HuH-7 (cell line): ENCODE measurements around the gene OMP.

Experiments
- DNase-seq: peaks from one replicate; pipeline ENCODE4 v3.0.0; 2011; ENCODE audit warnings: low spot score

The OMP gene

GRCh38 chr11:77069336-77069968 lies 33.2 kb upstream of the OMP start:
- DNase-seq = no peak

GRCh38 chr11:77069969-77070582 lies 32.6 kb upstream of the OMP start:
- no peak for DNase-seq

GRCh38 chr11:77071077-77071476 lies 31.6 kb upstream of the OMP start:
- no peak for DNase-seq

- no peak for DNase-seq
Observed at GRCh38 chr11:77071671-77072605, 30.7 kb upstream of the OMP start.

- DNase-seq = no peak
Observed at GRCh38 chr11:77072851-77073327, 29.8 kb upstream of the OMP start.

- DNase-seq = peak; percentile 44
Observed at GRCh38 chr11:77073328-77074001, 29.2 kb upstream of the OMP start.

GRCh38 chr11:77074205-77074604 lies 28.4 kb upstream of the OMP start:
- DNase-seq = no peak

GRCh38 chr11:77074626-77075221 lies 27.9 kb upstream of the OMP start:
- no peak for DNase-seq

- DNase-seq = no peak
Observed at GRCh38 chr11:77075425-77075905, 27.2 kb upstream of the OMP start.

- no peak for DNase-seq
Observed at GRCh38 chr11:77079666-77080065, 23.0 kb upstream of the OMP start.

GRCh38 chr11:77080643-77081210 lies 21.9 kb upstream of the OMP start:
- no peak for DNase-seq

- no peak for DNase-seq
Observed at GRCh38 chr11:77081381-77081851, 21.2 kb upstream of the OMP start.

- DNase-seq = no peak
Observed at GRCh38 chr11:77081976-77082836, 20.4 kb upstream of the OMP start.

- DNase-seq = no peak
Observed at GRCh38 chr11:77082838-77083565, 19.6 kb upstream of the OMP start.

GRCh38 chr11:77083566-77084245 lies 18.9 kb upstream of the OMP start:
- no peak for DNase-seq

- no peak for DNase-seq
Observed at GRCh38 chr11:77084581-77085191, 18.0 kb upstream of the OMP start.

GRCh38 chr11:77085652-77086051 lies 17.0 kb upstream of the OMP start:
- no peak for DNase-seq
